HepG2 (cell line): ENCODE measurements around the gene FOSB. TPM values are rescaled to one million over a fixed set of nuclear protein-coding genes. Genes with fewer than 3 reads are reported as not detected.

Experiments
- ATAC-seq: fragments of 200-7000 bp; cut with Tn5 transposase; 3 replicates; pipeline ENCODE4 v1.9.1; 2020; ENCODE audit warnings: mild to moderate bottlenecking, moderate library complexity
- BruUV-seq: library from RNA; stranded (reverse); fragments of 400-500 nt; replicated peaks from 2 replicates; lab custom pipeline; 2021; lab: Mats Ljungman, UMichigan
- CTCF ChIA-PET: fragments of 300-600 bp; formaldehyde crosslinking; extraction: SDS; loops from one replicate; lab custom pipeline; 2021; ENCODE audit warnings: low total read pairs, inconsistent platforms, low intra/inter-chr PET ratio; lab: Yijun Ruan, JAX
- POLR2A ChIA-PET: fragments of 350-600 bp; sonication (Branson Sonifier 250); formaldehyde crosslinking; loops from one replicate; lab custom pipeline; 2020; ENCODE audit warnings: antibody characterized with exemption, inconsistent platforms; lab: Yijun Ruan, JAX
- DNase-seq: peaks from one replicate; pipeline ENCODE4 v3.0.0-alpha.2; 2015; ENCODE audit warnings: low spot score
- FAIRE-seq: peaks from 3 replicates; lab custom pipeline; 2011; peaks lifted over from hg19 to GRCh38; lab: Jason Lieb, UNC
- H2AFZ ChIP-seq: one replicate; pipeline ENCODE4 v1.6.1; 2011; ENCODE audit warnings: low read length, inconsistent platforms
- H3K27ac ChIP-seq: fragments of 300-600 bp; 3 replicates; pipeline ENCODE4 v1.8.0; 2011; ENCODE audit warnings: mixed run types, mild to moderate bottlenecking, mixed read lengths, low read length, inconsistent platforms; ENCODE audit not compliant: insufficient read depth; ENCODE audit errors: extremely low read length
- H3K27me3 ChIP-seq, 2 experiments: fragments of 200-600 bp in 1 of 2; 2 replicates in 1 of 2; 3 replicates in 1 of 2; pipeline versions ENCODE4 v1.6.0 to v1.8.0; 2011; ENCODE audit warnings: low read length in 2 of 2, mild to moderate bottlenecking in 2 of 2, moderate library complexity in 2 of 2, inconsistent platforms in 1 of 2; ENCODE audit not compliant: insufficient read depth in 2 of 2, control insufficient read depth in 1 of 2
- H3K36me3 ChIP-seq, 2 experiments: fragments of 200-600 bp in 1 of 2; replicated peaks in 1 of 2; 2 replicates in 1 of 2; 3 replicates in 1 of 2; pipeline versions ENCODE4 v1.5.1 to v1.8.0; 2011; ENCODE audit warnings: low read length in 2 of 2, inconsistent platforms in 1 of 2; ENCODE audit not compliant: insufficient read depth in 2 of 2, control insufficient read depth in 1 of 2
- H3K4me1 ChIP-seq: 2 replicates; pipeline ENCODE4 v1.5.1; 2012; ENCODE audit warnings: low read length, inconsistent platforms; ENCODE audit not compliant: insufficient read depth
- H3K4me2 ChIP-seq: 2 replicates; pipeline ENCODE4 v1.6.0; 2011; ENCODE audit warnings: low read depth, low read length, inconsistent platforms
- H3K4me3 ChIP-seq, 3 experiments: fragments of 200-600 bp in 1 of 3; sonication (generic), shearing (Covaris generic) in 1 of 3; replicated peaks in 1 of 3; 2 replicates each; pipeline ENCODE4 v1.5.1; 2011 to 2016; ENCODE audit warnings: low read length in 3 of 3, inconsistent platforms in 2 of 3, low read depth in 2 of 3, mild to moderate bottlenecking in 2 of 3, control low read depth in 1 of 3, mixed read lengths in 1 of 3; ENCODE audit not compliant: insufficient read depth in 1 of 3
- H3K79me2 ChIP-seq: one replicate; pipeline ENCODE4 v1.6.1; 2011; ENCODE audit warnings: low read length, inconsistent platforms; ENCODE audit not compliant: insufficient read depth
- H3K9ac ChIP-seq: 2 replicates; pipeline ENCODE4 v1.6.0; 2011; ENCODE audit warnings: mild to moderate bottlenecking, low read depth, low read length, inconsistent platforms; ENCODE audit not compliant: insufficient read depth
- H3K9me3 ChIP-seq: 2 replicates; pipeline ENCODE4 v1.5.1; 2012; ENCODE audit warnings: mild to moderate bottlenecking, low read length
- H4K20me1 ChIP-seq: 2 replicates; pipeline ENCODE4 v1.6.0; 2011; ENCODE audit warnings: inconsistent platforms, mild to moderate bottlenecking, low read length, moderate library complexity; ENCODE audit not compliant: insufficient read depth
- CEBPG ChIP-seq: IDR thresholded peaks from 2 replicates; pipeline ENCODE4 v1.6.1; 2016
- KMT2B ChIP-seq: IDR thresholded peaks from 2 replicates; pipeline ENCODE4 v1.6.1; 2016; ENCODE audit warnings: missing genetic modification reagents, missing compliant biosample characterization
- LCORL ChIP-seq, 2 experiments: fragments of 450-650 bp in 1 of 2; sonication (generic) in 1 of 2; formaldehyde crosslinking in 1 of 2; IDR thresholded peaks; 2 replicates each; pipeline versions ENCODE4 v1.5.0 to v1.6.1; 2017 to 2020; ENCODE audit warnings: antibody characterized with exemption in 1 of 2, missing genetic modification reagents in 1 of 2
- SKI ChIP-seq: fragments of 450-650 bp; IDR thresholded peaks from one replicate; pipeline ENCODE4 v1.6.1; 2018; ENCODE audit warnings: mild to moderate bottlenecking; ENCODE audit not compliant: partially characterized antibody
- ZKSCAN5 ChIP-seq: sonication (generic); formaldehyde crosslinking; IDR thresholded peaks from 2 replicates; pipeline ENCODE4 v1.5.1; 2020; ENCODE audit warnings: mild to moderate bottlenecking, missing genetic modification reagents
- ZNF333 ChIP-seq: sonication (generic); formaldehyde crosslinking; IDR thresholded peaks from 2 replicates; pipeline ENCODE4 v1.4.0; 2020; ENCODE audit warnings: mild to moderate bottlenecking, missing genetic modification reagents, borderline replicate concordance
- ZNF773 ChIP-seq: sonication (generic); formaldehyde crosslinking; IDR thresholded peaks from 2 replicates; pipeline ENCODE4 v1.4.0; 2020; ENCODE audit warnings: missing genetic modification reagents, borderline replicate concordance
- WGBS: methylation state at CpG from one replicate; pipeline ENCODE4 v1.1.6; 2017; ENCODE audit warnings: low lambda C conversion rate; 5-methylcytosine and 5-hydroxymethylcytosine counted together
- in situ Hi-C: cut with HindIII; loops from 2 replicates; pipeline ENCODE4 v1.10.0; 2017; ENCODE audit warnings: low pct_unique_long_range_greater_than_20kb; ENCODE audit not compliant: extremely low pct_ligation_motif_present
- intact Hi-C: fragments of 100-400 bp; cut with micrococcal nuclease; formaldehyde crosslinking; loops from one replicate; pipeline ENCODE4 v1.10.0; 2022; ENCODE audit not compliant: unreplicated experiment
- polyA plus RNA-seq, 8 experiments: library from polyadenylated mRNA; depleted of rRNA in 3 of 8; stranded (reverse) in 7 of 8; unstranded in 1 of 8; fragments of >200 nt; fragmentation: Illumina TruSeq in 4 of 8; extraction: Trizol in 4 of 8; gene quantifications; 2 replicates each; pipeline versions ENCODE4 v1.2.1 to v1.2.3, GENCODE V29; 2011 to 2016; ENCODE audit warnings: low read depth in 4 of 8, missing spikeins in 1 of 8, mixed read lengths in 1 of 8; ENCODE audit not compliant: insufficient read depth in 1 of 8
- total RNA-seq, 5 experiments: library from RNA; depleted of rRNA; stranded (reverse); fragments of >200 nt; fragmentation: Illumina TruSeq; extraction: Trizol; gene quantifications; 2 replicates each; pipeline ENCODE4 v1.2.3, GENCODE V29; 2016; ENCODE audit warnings: low read depth in 1 of 5
- TF ChIP-seq, protein P1 (sequence below): sonication (generic); formaldehyde crosslinking; IDR thresholded peaks from 2 replicates; pipeline ENCODE4 v1.5.1; 2020; ENCODE audit warnings: missing genetic modification reagents, mild to moderate bottlenecking, borderline replicate concordance

Gene FOSB
- total and polyA plus RNA-seq, 2 of the 13 experiments (the other 11 are each of a cell fraction or from before 2014, with no cell fraction given) = 2.8 to 6.0 TPM

DNA sequence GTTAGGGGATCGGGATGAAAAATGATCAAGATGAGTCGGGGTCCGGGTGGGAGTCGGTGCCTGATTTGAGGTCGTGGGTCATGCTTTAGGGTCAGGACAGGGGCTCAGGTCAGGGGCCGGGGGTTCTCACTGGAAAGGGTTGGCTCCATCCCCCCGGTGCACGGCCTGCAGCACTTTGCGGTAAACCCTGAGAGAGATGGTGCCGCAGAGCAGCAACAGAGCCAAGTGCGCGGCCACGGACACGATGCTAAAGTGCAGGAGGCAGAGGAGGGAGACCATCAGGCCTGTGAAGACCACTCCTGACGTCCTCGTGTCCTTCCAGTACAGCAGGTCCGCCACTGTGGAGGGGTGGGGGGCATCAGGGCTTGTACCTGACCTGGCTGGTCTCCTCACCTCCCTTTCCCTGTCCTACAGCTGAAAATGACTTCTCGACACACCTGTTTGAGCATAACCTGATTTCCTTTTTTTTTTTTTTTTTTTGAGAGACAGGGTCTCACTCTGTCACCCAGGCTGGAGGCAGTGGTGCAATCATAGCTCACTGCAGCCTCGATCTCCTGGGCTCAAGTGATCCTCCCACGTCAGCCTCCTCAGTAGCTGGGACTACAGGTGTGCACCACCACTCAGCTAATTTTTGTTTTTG is 21.5 kb downstream of the FOSB start:
- no peak overlapping the region for H3K4me2 ChIP-seq
- ATAC-seq (no peak), FAIRE-seq (no peak), DNase-seq (no peak)
- no peak overlapping the region for H2AFZ ChIP-seq
- H3K27ac ChIP-seq = no peak overlapping the region
- ChIA-PET CTCF (no interaction called here), POLR2A (no interaction called here)
- no peaks in the 10 kb centered on the region for H3K79me2 ChIP-seq
- H3K36me3 ChIP-seq = no peaks in the 10 kb centered on the region
- no peak overlapping the region for H3K4me3 ChIP-seq
- H3K9ac ChIP-seq = no peak overlapping the region
- BruUV-seq = no TSS peak
- peaks cover 34% of the 10 kb centered on the region for H3K4me1 ChIP-seq
- H3K27me3 ChIP-seq = no peaks in the 10 kb centered on the region
- no peaks in the 10 kb centered on the region for H4K20me1 ChIP-seq
- intact Hi-C loops = no loop called here
- no peaks in the 10 kb centered on the region for H3K9me3 ChIP-seq
- TF ChIP-seq, protein P1, sequence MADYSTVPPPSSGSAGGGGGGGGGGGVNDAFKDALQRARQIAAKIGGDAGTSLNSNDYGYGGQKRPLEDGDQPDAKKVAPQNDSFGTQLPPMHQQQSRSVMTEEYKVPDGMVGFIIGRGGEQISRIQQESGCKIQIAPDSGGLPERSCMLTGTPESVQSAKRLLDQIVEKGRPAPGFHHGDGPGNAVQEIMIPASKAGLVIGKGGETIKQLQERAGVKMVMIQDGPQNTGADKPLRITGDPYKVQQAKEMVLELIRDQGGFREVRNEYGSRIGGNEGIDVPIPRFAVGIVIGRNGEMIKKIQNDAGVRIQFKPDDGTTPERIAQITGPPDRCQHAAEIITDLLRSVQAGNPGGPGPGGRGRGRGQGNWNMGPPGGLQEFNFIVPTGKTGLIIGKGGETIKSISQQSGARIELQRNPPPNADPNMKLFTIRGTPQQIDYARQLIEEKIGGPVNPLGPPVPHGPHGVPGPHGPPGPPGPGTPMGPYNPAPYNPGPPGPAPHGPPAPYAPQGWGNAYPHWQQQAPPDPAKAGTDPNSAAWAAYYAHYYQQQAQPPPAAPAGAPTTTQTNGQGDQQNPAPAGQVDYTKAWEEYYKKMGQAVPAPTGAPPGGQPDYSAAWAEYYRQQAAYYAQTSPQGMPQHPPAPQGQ (CRISPR knock-in tag) = no peak
- TF ChIP-seq LCORL (IDR thresholded peaks at IDR 0.05) = no peak
- TF ChIP-seq LCORL (CRISPR knock-in tag; IDR thresholded peaks at IDR 0.05) = no peak
- no peak for TF ChIP-seq ZKSCAN5 (CRISPR knock-in tag)
- TF ChIP-seq ZNF333 (CRISPR knock-in tag) = no peak
- TF ChIP-seq ZNF773 = no peak
- no peak for TF ChIP-seq KMT2B (CRISPR knock-in tag)
- no peak for TF ChIP-seq SKI
- TF ChIP-seq CEBPG = no peak
- WGBS = 73% methylated on average over 13 of the region's 20 CpGs
- in situ Hi-C loops = no loop called here
